Measurements from ENCODE around the gene FGD2.

- TF ChIP-seq POLR2A (IDR thresholded peaks at IDR 0.05; ENCODE audit: low read length) (no peak), GATA1 (IDR thresholded peaks at IDR 0.05; ENCODE audit: low read depth, low read length) (no peak)
These were observed 57.0 kb downstream of the FGD2 start for GRCh38 chr6:37062424-37062823.
